K562 (cell line): ENCODE results near the gene CCNK. TPM values are rescaled to one million over a fixed set of nuclear protein-coding genes. Genes with fewer than 3 reads are reported as not detected.

Source experiments
- ATAC-seq: fragments of 200-7000 bp; cut with Tn5 transposase; 3 replicates; pipeline ENCODE4 v1.9.1; 2020; ENCODE audit warnings: moderate library complexity
- BruUV-seq: library from RNA; stranded (reverse); fragments of 400-500 nt; replicated peaks from 2 replicates; lab custom pipeline; 2021; lab: Mats Ljungman, UMichigan
- CTCF ChIA-PET: fragments of 300-600 bp; formaldehyde crosslinking; extraction: SDS; loops from one replicate; lab custom pipeline; 2021; ENCODE audit warnings: low intra/inter-chr PET ratio; lab: Yijun Ruan, JAX
- POLR2A ChIA-PET: fragments of 300-600, 350-650 bp; sonication (Branson Sonifier 250); formaldehyde crosslinking; extraction: SDS; loops from one replicate; lab custom pipeline; 2021; ENCODE audit warnings: antibody characterized with exemption, inconsistent platforms; lab: Yijun Ruan, JAX
- DNase-seq, 4 experiments: peaks; one replicate each; pipeline versions ENCODE4 v3.0.0 to v3.0.0-alpha.2; 2011 to 2018; ENCODE audit warnings: low spot score in 3 of 4, mixed read lengths in 3 of 4; ENCODE audit errors: extremely low read depth in 1 of 4
- FAIRE-seq: peaks from 2 replicates; lab custom pipeline; 2011; peaks lifted over from hg19 to GRCh38; lab: Jason Lieb, UNC
- H2AFZ ChIP-seq: 2 replicates; pipeline ENCODE4 v1.6.0; 2011; ENCODE audit warnings: low read depth, low read length, control low read depth, inconsistent platforms
- H3K27ac ChIP-seq: fragments of 200-600 bp; 3 replicates; pipeline ENCODE4 v1.8.0; 2011; ENCODE audit warnings: low read depth, mild to moderate bottlenecking, control low read depth, inconsistent platforms, low read length, moderate library complexity, mixed read lengths; ENCODE audit errors: extremely low read depth
- H3K27me3 ChIP-seq, 2 experiments: fragments of 300-600 bp in 1 of 2; 2 replicates in 1 of 2; 3 replicates in 1 of 2; pipeline versions ENCODE4 v1.6.0 to v1.8.0; 2011; ENCODE audit warnings: inconsistent platforms in 2 of 2, low read length in 2 of 2, mild to moderate bottlenecking in 1 of 2, mixed read lengths in 1 of 2, moderate library complexity in 1 of 2; ENCODE audit not compliant: control insufficient read depth in 2 of 2, insufficient read depth in 2 of 2
- H3K36me3 ChIP-seq: fragments of 300-600 bp; 3 replicates; pipeline ENCODE4 v1.8.0; 2011; ENCODE audit warnings: mild to moderate bottlenecking, low read length, inconsistent platforms; ENCODE audit not compliant: control insufficient read depth, insufficient read depth
- H3K4me1 ChIP-seq, 2 experiments: fragments of 200-600 bp in 1 of 2; replicated peaks in 1 of 2; 2 replicates in 1 of 2; 3 replicates in 1 of 2; pipeline versions ENCODE4 v1.5.1 to v1.8.0; 2011; ENCODE audit warnings: inconsistent platforms in 2 of 2, low read length in 2 of 2, mild to moderate bottlenecking in 1 of 2, mixed read lengths in 1 of 2, moderate library complexity in 1 of 2; ENCODE audit not compliant: control insufficient read depth in 2 of 2, insufficient read depth in 2 of 2
- H3K4me2 ChIP-seq: 2 replicates; pipeline ENCODE4 v1.6.1; 2011; ENCODE audit warnings: low read length, control low read depth, inconsistent platforms, mixed read lengths; ENCODE audit not compliant: insufficient read depth
- H3K4me3 ChIP-seq: fragments of 200-600 bp; sonication (generic), shearing (Covaris generic); 2 replicates; pipeline ENCODE4 v1.5.1; 2016; ENCODE audit warnings: control low read depth, inconsistent platforms
- H3K79me2 ChIP-seq: fragments of 200-600 bp; 3 replicates; pipeline ENCODE4 v1.8.0; 2011; ENCODE audit warnings: low read length, inconsistent platforms; ENCODE audit not compliant: control insufficient read depth, insufficient read depth
- H3K9ac ChIP-seq, 2 experiments: 2 replicates each; pipeline versions ENCODE4 v1.6.0 to v1.6.1; 2011; ENCODE audit warnings: low read depth in 2 of 2, low read length in 2 of 2, control low read depth in 1 of 2, inconsistent platforms in 1 of 2, mild to moderate bottlenecking in 1 of 2, mixed read lengths in 1 of 2; ENCODE audit not compliant: insufficient read depth in 1 of 2
- H3K9me1 ChIP-seq: one replicate; pipeline ENCODE4 v1.6.0; 2011; ENCODE audit warnings: inconsistent platforms, mild to moderate bottlenecking, low read length, moderate library complexity; ENCODE audit not compliant: control insufficient read depth, insufficient read depth
- H3K9me3 ChIP-seq: replicated peaks from 2 replicates; pipeline ENCODE4 v1.5.1; 2011; ENCODE audit warnings: low read depth, low read length, inconsistent platforms; ENCODE audit not compliant: control insufficient read depth, insufficient read depth
- H4K20me1 ChIP-seq: replicated peaks from 2 replicates; pipeline ENCODE4 v1.6.1; 2011; ENCODE audit warnings: low read length, inconsistent platforms, mixed read lengths; ENCODE audit not compliant: control insufficient read depth, insufficient read depth
- CHD2 ChIP-seq: IDR thresholded peaks from 2 replicates; pipeline ENCODE4 v1.6.1; 2011; ENCODE audit warnings: low read depth, low read length
- CTBP1 ChIP-seq: fragments of 450-650 bp; IDR thresholded peaks from 2 replicates; pipeline ENCODE4 v1.6.1; 2016; ENCODE audit warnings: borderline replicate concordance
- HMG20B ChIP-seq: fragments of 250-450 bp; sonication (Bioruptor Pico); IDR thresholded peaks from 2 replicates; pipeline ENCODE4 v1.5.0; 2021; ENCODE audit warnings: mild to moderate bottlenecking
- L3MBTL2 ChIP-seq: fragments of 450-650 bp; IDR thresholded peaks from 2 replicates; pipeline ENCODE4 v1.6.1; 2016; ENCODE audit warnings: mild to moderate bottlenecking, moderate library complexity
- MAFG ChIP-seq: fragments of 450-650 bp; conservative IDR thresholded peaks from 2 replicates; pipeline ENCODE4 v1.6.1; 2016; ENCODE audit warnings: missing genetic modification characterization, missing compliant biosample characterization
- MTA3 ChIP-seq: fragments of 450-650 bp; formaldehyde crosslinking; IDR thresholded peaks from 2 replicates; pipeline ENCODE4 v1.6.1; 2017; ENCODE audit warnings: mild to moderate bottlenecking, borderline replicate concordance
- MXI1 ChIP-seq: IDR thresholded peaks from 2 replicates; pipeline ENCODE4 v1.6.1; 2011; ENCODE audit warnings: low read depth, mild to moderate bottlenecking, improper control_type of control experiment, low read length
- NCOA1 ChIP-seq: fragments of 450-650 bp; IDR thresholded peaks from 2 replicates; pipeline ENCODE4 v1.6.1; 2016; ENCODE audit warnings: low read depth
- PRMT5 ChIP-seq: sonication (generic); formaldehyde crosslinking; IDR thresholded peaks from 2 replicates; pipeline ENCODE4 v1.5.0; 2020; ENCODE audit warnings: missing genetic modification reagents
- SIN3B ChIP-seq: fragments of 450-650 bp; IDR thresholded peaks from 2 replicates; pipeline ENCODE4 v1.6.1; 2017; ENCODE audit warnings: low read depth, mild to moderate bottlenecking, moderate library complexity
- WHSC1 ChIP-seq: IDR thresholded peaks from one replicate; pipeline ENCODE4 v1.6.1; 2012; ENCODE audit warnings: low read length, control low read depth, inconsistent platforms
- YBX1 ChIP-seq: fragments of 450-650 bp; IDR thresholded peaks from 2 replicates; pipeline ENCODE4 v1.7.1; 2016; ENCODE audit warnings: mild to moderate bottlenecking
- ZKSCAN8 ChIP-seq: fragments of 200-800 bp; sonication (Bioruptor generic); IDR thresholded peaks from 2 replicates; pipeline ENCODE4 v1.6.1; 2016; ENCODE audit warnings: missing genetic modification characterization, missing compliant biosample characterization
- ZNF444 ChIP-seq: fragments of 250-450 bp; sonication (Bioruptor Pico); IDR thresholded peaks from 2 replicates; pipeline ENCODE4 v1.4.0; 2020; ENCODE audit warnings: mild to moderate bottlenecking, moderate library complexity
- WGBS: fragments of 100-300 bp; shearing (Covaris generic); methylation state at CpG from one replicate; pipeline ENCODE4 v1.1.6; 2016; ENCODE audit warnings: low coverage, mixed read lengths; ENCODE audit not compliant: insufficient coverage; ENCODE audit errors: missing lambda C conversion rate; 5-methylcytosine and 5-hydroxymethylcytosine counted together
- in situ Hi-C: fragments of 300-500 bp; cut with MboI; formaldehyde crosslinking; loops from 4 replicates; pipeline ENCODE4 v1.15.0; 2018; ENCODE audit warnings: inconsistent platforms, mixed read lengths
- intact Hi-C: fragments of 100-400 bp; cut with micrococcal nuclease; formaldehyde crosslinking; loops from 2 replicates; pipeline ENCODE4 v1.14.2; 2022
- polyA plus RNA-seq, 8 experiments: library from polyadenylated mRNA; depleted of rRNA in 4 of 8; stranded (reverse) in 5 of 8; unstranded in 3 of 8; fragments of >200 nt; fragmentation: Nextera tagmentation in 2 of 8; fragmentation: Illumina TruSeq in 1 of 8; extraction: Ambion mirVana in 2 of 8; extraction: Trizol in 1 of 8; gene quantifications; 2 replicates each; pipeline versions ENCODE4 v1.2.1 to v1.2.3, GENCODE V29; 2011 to 2014; ENCODE audit warnings: inconsistent platforms in 1 of 8, missing spikeins in 1 of 8
- total RNA-seq, 7 experiments: library from RNA; depleted of rRNA in 6 of 7; stranded (reverse); fragments of >200 nt in 6 of 7; fragmentation: Illumina TruSeq in 2 of 7; extraction: Trizol in 2 of 7; gene quantifications; 2 replicates each; pipeline versions ENCODE4 v1.2.1 to v1.2.3, GENCODE V29; 2011 to 2021; ENCODE audit warnings: low replicate concordance in 1 of 7
- TF ChIP-seq, protein P1 (sequence below): fragments of 250-450 bp; sonication (Bioruptor Pico); IDR thresholded peaks from 2 replicates; pipeline ENCODE4 v1.6.1; 2021; ENCODE audit warnings: mild to moderate bottlenecking
- TF ChIP-seq, protein P2 (sequence below): fragments of 250-450 bp; sonication (Bioruptor Pico); IDR thresholded peaks from 2 replicates; pipeline ENCODE4 v1.9.0; 2021; ENCODE audit warnings: mild to moderate bottlenecking

CCNK gene
- total and polyA plus RNA-seq, 9 of the 15 experiments (the other 6 are each of a cell fraction or from before 2014, with no cell fraction given) = 5.8 to 84.2 (median 16.4) TPM

DNA sequence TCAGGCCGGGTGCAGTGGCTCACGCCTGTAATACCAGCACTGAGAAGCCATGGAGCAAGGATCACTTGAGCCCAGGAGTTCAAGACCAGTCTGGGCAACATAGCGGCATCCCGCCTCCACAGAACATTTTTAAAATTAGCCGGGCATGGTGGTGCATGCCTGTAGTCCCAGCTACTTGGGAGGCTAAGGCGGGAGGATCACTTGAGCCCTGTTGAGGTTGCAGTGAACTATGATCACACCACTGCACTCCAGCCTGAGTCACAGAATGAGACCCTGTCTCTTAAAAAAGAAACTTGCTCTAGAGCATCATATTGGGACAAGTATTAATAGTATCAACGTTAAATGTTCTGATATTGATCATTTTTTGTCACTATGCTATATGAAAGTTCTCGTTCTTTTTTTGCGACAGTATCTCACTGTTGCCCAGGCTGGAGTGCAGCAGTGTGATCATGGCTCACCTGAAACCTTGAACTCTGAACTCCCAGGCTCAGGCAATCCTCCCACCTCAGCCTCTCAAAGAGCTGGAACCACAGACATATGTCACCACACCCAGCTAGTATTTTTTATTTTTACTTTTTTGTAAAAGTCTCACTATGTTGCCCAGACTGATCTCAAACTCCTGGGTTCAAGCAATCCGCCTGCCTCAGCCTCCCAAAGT, 75.1 kb downstream of the CCNK start:
- Histone ChIP-seq H3K79me2 (no peaks in the 10 kb centered on the region), H3K36me3 (no peaks in the 10 kb centered on the region), H3K4me1 (peaks cover 0 to 22% of the 10 kb centered on the region in 2 experiments; a peak in 2 of 5 replicates), H2AFZ (no peak overlapping the region), H3K27me3 (no peaks in the 10 kb centered on the region), H3K9ac (no peak overlapping the region), H3K27ac (no peak overlapping the region), H3K4me2 (no peak overlapping the region), H3K4me3 (no peak overlapping the region), H4K20me1 (peaks cover 17% of the 10 kb centered on the region), H3K9me1 (no peaks in the 10 kb centered on the region), H3K9me3 (no peaks in the 10 kb centered on the region)
- in situ Hi-C loops (no loop called here), intact Hi-C loops (no loop called here)
- WGBS = 72% methylated on average over 10 of the region's 10 CpGs
- TF ChIP-seq L3MBTL2 = no peak
- no peak for TF ChIP-seq YBX1
- TF ChIP-seq, protein P1, sequence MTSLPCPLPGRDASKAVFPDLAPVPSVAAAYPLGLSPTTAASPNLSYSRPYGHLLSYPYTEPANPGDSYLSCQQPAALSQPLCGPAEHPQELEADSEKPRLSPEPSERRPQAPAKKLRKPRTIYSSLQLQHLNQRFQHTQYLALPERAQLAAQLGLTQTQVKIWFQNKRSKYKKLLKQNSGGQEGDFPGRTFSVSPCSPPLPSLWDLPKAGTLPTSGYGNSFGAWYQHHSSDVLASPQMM (CRISPR knock-in tag) = no peak
- no peak for TF ChIP-seq ZNF444 (CRISPR knock-in tag)
- no peak for TF ChIP-seq NCOA1
- no peak for TF ChIP-seq WHSC1
- TF ChIP-seq ZKSCAN8 = no peak
- TF ChIP-seq PRMT5 = no peak
- TF ChIP-seq CTBP1 = no peak
- TF ChIP-seq MXI1 = no peak
- TF ChIP-seq HMG20B (CRISPR knock-in tag) = no peak
- TF ChIP-seq, protein P2, sequence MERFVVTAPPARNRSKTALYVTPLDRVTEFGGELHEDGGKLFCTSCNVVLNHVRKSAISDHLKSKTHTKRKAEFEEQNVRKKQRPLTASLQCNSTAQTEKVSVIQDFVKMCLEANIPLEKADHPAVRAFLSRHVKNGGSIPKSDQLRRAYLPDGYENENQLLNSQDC = no peak
- TF ChIP-seq MTA3 = no peak
- no peak for TF ChIP-seq CHD2
- TF ChIP-seq SIN3B = no peak
- no peak for TF ChIP-seq MAFG
- no peak for FAIRE-seq
- CTCF ChIA-PET = no interaction called here
- ATAC-seq = no peak
- no peak for DNase-seq
- BruUV-seq = no TSS peak
- POLR2A ChIA-PET = interaction anchor here (0.7 kb wide), 1 partner anchor 17 kb away, joined by 3 read pairs; no protein-coding TSS in a partner anchor
